Heart right ventricle (tissue), 16 donors: ENCODE results near the gene THOC3. TPM values are rescaled to one million over a fixed set of nuclear protein-coding genes. Genes with fewer than 3 reads are reported as not detected.
"Not testable (repeated sequence)": the region's sequence is repeated elsewhere in the genome, so short reads cannot be mapped to it uniquely, and the experiment has no call there.

Experiments used
- ATAC-seq, 8 donors: fragments of 200-7000 bp; cut with Tn5 transposase; one replicate each; pipeline ENCODE4 v1.9.1; 2020; ENCODE audit warnings: mild to moderate bottlenecking in 8 of 8, moderate library complexity in 8 of 8, moderate number of reproducible peaks in 1 of 8
- DNase-seq, 2 donors: peaks; one replicate each; pipeline ENCODE4 v3.0.0-alpha.2; 2020
- H3K27ac ChIP-seq, 10 donors: fragments of 200-600 bp; sonication (generic) in 2 of 10; one replicate each; pipeline versions ENCODE4 v1.5.0 to v1.8.0; 2020 to 2022; ENCODE audit warnings: mild to moderate bottlenecking in 3 of 10
- H3K27me3 ChIP-seq, 7 donors: fragments of 200-600 bp; one replicate each; pipeline ENCODE4 v1.8.0; 2021 to 2022; ENCODE audit warnings: mild to moderate bottlenecking in 2 of 7
- H3K36me3 ChIP-seq, 9 donors: fragments of 200-600 bp; sonication (generic) in 1 of 9; one replicate each; pipeline versions ENCODE4 v1.5.0 to v1.8.0; 2020 to 2022; ENCODE audit warnings: mild to moderate bottlenecking in 2 of 9
- H3K4me1 ChIP-seq, 9 donors: fragments of 200-600 bp; sonication (generic) in 1 of 9; one replicate each; pipeline versions ENCODE4 v1.5.0 to v1.8.0; 2020 to 2022; ENCODE audit warnings: mild to moderate bottlenecking in 4 of 9
- H3K4me3 ChIP-seq, 10 donors: fragments of 200-600 bp; sonication (generic) in 2 of 10; one replicate each; pipeline versions ENCODE4 v1.5.0 to v1.8.0; 2020 to 2022; ENCODE audit warnings: mild to moderate bottlenecking in 7 of 10, moderate library complexity in 2 of 10
- H3K9me3 ChIP-seq, 11 donors: fragments of 200-600 bp in 10 of 11; sonication (generic) in 2 of 11; one replicate each; pipeline versions ENCODE4 v1.5.0 to v1.8.0; 2013 to 2022; ENCODE audit warnings: mild to moderate bottlenecking in 2 of 11, control low read depth in 1 of 11, moderate library complexity in 1 of 11
- CTCF ChIP-seq, 9 donors: fragments of 200-600 bp; sonication (generic) in 2 of 9; IDR thresholded peaks; one replicate each; pipeline versions ENCODE4 v1.5.0 to v1.8.0; 2021 to 2022; ENCODE audit warnings: antibody characterized with exemption in 9 of 9, mild to moderate bottlenecking in 5 of 9, moderate library complexity in 1 of 9
- WGBS, 2 donors: extraction: QIAGEN DNeasy Blood & Tissue Kit; methylation state at CpG; one replicate each; pipeline ENCODE4 v1.1.7; 2013; ENCODE audit warnings: inconsistent platforms in 1 of 2; 5-methylcytosine and 5-hydroxymethylcytosine counted together
- intact Hi-C, 10 donors: fragments of 100-400 bp; cut with DNase I; formaldehyde crosslinking; loops; one replicate each; pipeline versions ENCODE4 v1.11.1 to v1.14.2; 2022
- polyA plus RNA-seq, 2 donors: library from polyadenylated mRNA; stranded (reverse); fragments of 200-250 nt; gene quantifications; one replicate each; pipeline ENCODE4 v1.2.3, GENCODE V29; 2013
- total RNA-seq, 10 donors: library from RNA; stranded (reverse); fragmentation: NEBNext Ultra II Directional in 3 of 10; extraction: Animal tissue kit (Norgen Biotek cat#: 25700) in 3 of 10; gene quantifications; one replicate each; pipeline versions ENCODE4 v1.2.1 to v1.2.4, GENCODE V29; 2021 to 2023
- donor health status: Arrhythmogenic right ventricular cardiomyopathy.
- donor health status: ischemic (EF 13 %, LVEDD 7.1; RV severe dilation, severe dysfunction).
- donor health status: healthy with polysubstance abuse.
- donor health status: DM: no; HTN: yes; CAD: no.
- donor health status: DM: no; HTN: no; CAD: no.
- donor health status: ischemic (EF 25% LVEDD 6.9; RV normal size, moderate dysfunction).
- donor health status: ischemic (EF 25% LVEDD 5.7; RV mildly dilated, moderate dysfunction).
- donor health status: healthy.
- donor health status: DM: yes; HTN: yes; CAD: no.
- donor health status: Ischemic cardiomyopathy.
- donor health status: ischemic (EF 35%, LVEDD 5.7; RV mildly dilated, moderate dysfunction).
- donor health status: nonischemic (EF 11% LVEDD 7.7; RV severe dilation, severe dysfunction).
- donor health status: DM: yes; HTN: yes; CAD: no.
- donor health status: PGD.
- donor health status: ischemic (EF 29% LVEDD 5.4; RV normal size, mild dysfunction).
- donor health status: nonischemic (EF 23%, LVEDD 6.1; RV moderate dilation, normal function).

The THOC3 gene
- total and polyA plus RNA-seq, 12 donors = 2.9 to 16.2 (median 10.5) TPM

- WGBS, 2 donors = 87 to 89% methylated on average over 3 of the region's 3 CpGs
- no peaks in the 10 kb centered on the region for H3K4me1 ChIP-seq
Observed at GRCh38 chr5:175922192-175922885, 45.8 kb downstream of the THOC3 start.

GRCh38 chr5:175921061-175921730, 46.9 kb downstream of the THOC3 start:
- intact Hi-C loops = no loop called here
- no peaks in the 10 kb centered on the region for H3K27me3 ChIP-seq
- ATAC-seq = no peak
- 89 to 92% methylated on average over 9 of the region's 9 CpGs for WGBS, 2 donors
- no peak for TF ChIP-seq CTCF (IDR thresholded peaks at IDR 0.05)
- no peaks in the 10 kb centered on the region for H3K4me1 ChIP-seq
- H3K9me3 ChIP-seq = no peaks in the 10 kb centered on the region
- H3K27ac ChIP-seq = no peak overlapping the region
- no peak overlapping the region for H3K4me3 ChIP-seq
- DNase-seq = no peak
- peaks cover 0 to 3% (median 0%) of the 10 kb centered on the region in 9 donors for H3K36me3 ChIP-seq

More at GRCh38 chr5:175922192-175922885, 45.8 kb downstream of the THOC3 start:
- Histone ChIP-seq H3K27me3 (no peaks in the 10 kb centered on the region), H3K9me3 (no peaks in the 10 kb centered on the region), H3K4me3 (no peak overlapping the region), H3K36me3 (peaks cover 0 to 3% (median 0%) of the 10 kb centered on the region in 9 donors), H3K27ac (no peak overlapping the region)
- no peak for TF ChIP-seq CTCF (IDR thresholded peaks at IDR 0.05)
- ATAC-seq (no peak), DNase-seq (no peak)
- intact Hi-C loops = no loop called here

- WGBS, 2 donors = 94% methylated on average over 9 of the region's 9 CpGs
- ATAC-seq = no peak
- DNase-seq = no peak
- Histone ChIP-seq H3K27me3 (no peaks in the 10 kb centered on the region), H3K9me3 (no peaks in the 10 kb centered on the region), H3K4me3 (no peak overlapping the region), H3K27ac (no peak overlapping the region), H3K36me3 (peaks cover 0 to 3% (median 0%) of the 10 kb centered on the region in 9 donors), H3K4me1 (no peaks in the 10 kb centered on the region)
- no peak for TF ChIP-seq CTCF (IDR thresholded peaks at IDR 0.05)
- intact Hi-C loops = no loop called here
Observed at GRCh38 chr5:175920231-175920811, 47.8 kb downstream of the THOC3 start.

- H3K27ac ChIP-seq = peak overlapping the region in 1 of 10 donors; percentile 40
- DNase-seq, H3K4me3 ChIP-seq, ATAC-seq, H3K9me3 ChIP-seq, intact Hi-C loops, H3K36me3 ChIP-seq, H3K27me3 ChIP-seq, H3K4me1 ChIP-seq: not testable (repeated sequence)
- whole genome bisulfite sequencing, 2 donors = 57 to 66% methylated on average over 5 of the region's 7 CpGs
Observed at GRCh38 chr5:175915066-175916037, 52.8 kb downstream of the THOC3 start.

GRCh38 chr5:175913835-175914672, 54.1 kb downstream of the THOC3 start:
- WGBS, 2 donors = 83 to 88% methylated on average over 8 to 9 of the region's 20 CpGs
- intact Hi-C loops, H3K4me1 ChIP-seq, H3K4me3 ChIP-seq, H3K27me3 ChIP-seq, H3K36me3 ChIP-seq, H3K9me3 ChIP-seq, DNase-seq, H3K27ac ChIP-seq: not testable (repeated sequence)
- peak in 2 of 8 donors; percentile 33 to 41 for ATAC-seq

GRCh38 chr5:175910072-175910471, 58.0 kb downstream of the THOC3 start:
- H3K4me1 ChIP-seq, H3K36me3 ChIP-seq, H3K27me3 ChIP-seq, H3K9me3 ChIP-seq, H3K27ac ChIP-seq, DNase-seq, H3K4me3 ChIP-seq, intact Hi-C loops: not testable (repeated sequence)
- peak in 1 of 8 donors; percentile 21 for ATAC-seq
- WGBS, 2 donors = 50 to 72% methylated on average over 9 of the region's 12 CpGs
